K562 (cell line): ENCODE data around the gene TAS2R13. TPM values are rescaled to one million over a fixed set of nuclear protein-coding genes. Genes with fewer than 3 reads are reported as not detected.

Source experiments
- ATAC-seq: fragments of 200-7000 bp; cut with Tn5 transposase; 3 replicates; pipeline ENCODE4 v1.9.1; 2020; ENCODE audit warnings: moderate library complexity
- BruUV-seq: library from RNA; stranded (reverse); fragments of 400-500 nt; replicated peaks from 2 replicates; lab custom pipeline; 2021; lab: Mats Ljungman, UMichigan
- CTCF ChIA-PET: fragments of 300-600 bp; formaldehyde crosslinking; extraction: SDS; loops from one replicate; lab custom pipeline; 2021; ENCODE audit warnings: low intra/inter-chr PET ratio; lab: Yijun Ruan, JAX
- POLR2A ChIA-PET: fragments of 300-600, 350-650 bp; sonication (Branson Sonifier 250); formaldehyde crosslinking; extraction: SDS; loops from one replicate; lab custom pipeline; 2021; ENCODE audit warnings: antibody characterized with exemption, inconsistent platforms; lab: Yijun Ruan, JAX
- DNase-seq, 4 experiments: peaks; one replicate each; pipeline versions ENCODE4 v3.0.0 to v3.0.0-alpha.2; 2011 to 2018; ENCODE audit warnings: low spot score in 3 of 4, mixed read lengths in 3 of 4; ENCODE audit errors: extremely low read depth in 1 of 4
- FAIRE-seq: peaks from 2 replicates; lab custom pipeline; 2011; peaks lifted over from hg19 to GRCh38; lab: Jason Lieb, UNC
- H2AFZ ChIP-seq: 2 replicates; pipeline ENCODE4 v1.6.0; 2011; ENCODE audit warnings: low read depth, low read length, control low read depth, inconsistent platforms
- H3K27ac ChIP-seq: fragments of 200-600 bp; 3 replicates; pipeline ENCODE4 v1.8.0; 2011; ENCODE audit warnings: low read depth, mild to moderate bottlenecking, control low read depth, inconsistent platforms, low read length, moderate library complexity, mixed read lengths; ENCODE audit errors: extremely low read depth
- H3K27me3 ChIP-seq, 2 experiments: fragments of 300-600 bp in 1 of 2; 2 replicates in 1 of 2; 3 replicates in 1 of 2; pipeline versions ENCODE4 v1.6.0 to v1.8.0; 2011; ENCODE audit warnings: inconsistent platforms in 2 of 2, low read length in 2 of 2, mild to moderate bottlenecking in 1 of 2, mixed read lengths in 1 of 2, moderate library complexity in 1 of 2; ENCODE audit not compliant: control insufficient read depth in 2 of 2, insufficient read depth in 2 of 2
- H3K36me3 ChIP-seq: fragments of 300-600 bp; 3 replicates; pipeline ENCODE4 v1.8.0; 2011; ENCODE audit warnings: mild to moderate bottlenecking, low read length, inconsistent platforms; ENCODE audit not compliant: control insufficient read depth, insufficient read depth
- H3K4me1 ChIP-seq, 2 experiments: fragments of 200-600 bp in 1 of 2; replicated peaks in 1 of 2; 2 replicates in 1 of 2; 3 replicates in 1 of 2; pipeline versions ENCODE4 v1.5.1 to v1.8.0; 2011; ENCODE audit warnings: inconsistent platforms in 2 of 2, low read length in 2 of 2, mild to moderate bottlenecking in 1 of 2, mixed read lengths in 1 of 2, moderate library complexity in 1 of 2; ENCODE audit not compliant: control insufficient read depth in 2 of 2, insufficient read depth in 2 of 2
- H3K4me2 ChIP-seq: 2 replicates; pipeline ENCODE4 v1.6.1; 2011; ENCODE audit warnings: low read length, control low read depth, inconsistent platforms, mixed read lengths; ENCODE audit not compliant: insufficient read depth
- H3K4me3 ChIP-seq: fragments of 200-600 bp; sonication (generic), shearing (Covaris generic); 2 replicates; pipeline ENCODE4 v1.5.1; 2016; ENCODE audit warnings: control low read depth, inconsistent platforms
- H3K79me2 ChIP-seq: fragments of 200-600 bp; 3 replicates; pipeline ENCODE4 v1.8.0; 2011; ENCODE audit warnings: low read length, inconsistent platforms; ENCODE audit not compliant: control insufficient read depth, insufficient read depth
- H3K9ac ChIP-seq, 2 experiments: 2 replicates each; pipeline versions ENCODE4 v1.6.0 to v1.6.1; 2011; ENCODE audit warnings: low read depth in 2 of 2, low read length in 2 of 2, control low read depth in 1 of 2, inconsistent platforms in 1 of 2, mild to moderate bottlenecking in 1 of 2, mixed read lengths in 1 of 2; ENCODE audit not compliant: insufficient read depth in 1 of 2
- H3K9me1 ChIP-seq: one replicate; pipeline ENCODE4 v1.6.0; 2011; ENCODE audit warnings: inconsistent platforms, mild to moderate bottlenecking, low read length, moderate library complexity; ENCODE audit not compliant: control insufficient read depth, insufficient read depth
- H3K9me3 ChIP-seq: replicated peaks from 2 replicates; pipeline ENCODE4 v1.5.1; 2011; ENCODE audit warnings: low read depth, low read length, inconsistent platforms; ENCODE audit not compliant: control insufficient read depth, insufficient read depth
- H4K20me1 ChIP-seq: replicated peaks from 2 replicates; pipeline ENCODE4 v1.6.1; 2011; ENCODE audit warnings: low read length, inconsistent platforms, mixed read lengths; ENCODE audit not compliant: control insufficient read depth, insufficient read depth
- BRD4 ChIP-seq: fragments of 200-600 bp; sonication (generic); IDR thresholded peaks from 2 replicates; pipeline ENCODE4 v1.6.1; 2017; ENCODE audit warnings: inconsistent platforms
- GABPA ChIP-seq: fragments of 200-800 bp; sonication (Bioruptor generic); conservative IDR thresholded peaks from 2 replicates; pipeline ENCODE4 v1.6.1; 2016; ENCODE audit warnings: low read depth, missing genetic modification characterization, missing compliant biosample characterization
- GABPB2 ChIP-seq: fragments of 250-450 bp; sonication (Bioruptor Pico); conservative IDR thresholded peaks from 2 replicates; pipeline ENCODE4 v1.5.1; 2021; ENCODE audit warnings: mild to moderate bottlenecking
- HMG20A ChIP-seq: fragments of 450-650 bp; formaldehyde crosslinking; conservative IDR thresholded peaks from 2 replicates; pipeline ENCODE4 v1.4.0; 2020; ENCODE audit warnings: mild to moderate bottlenecking, mixed read lengths
- JUND ChIP-seq, 2 experiments: IDR thresholded peaks; 2 replicates in 1 of 2; 3 replicates in 1 of 2; pipeline ENCODE4 v1.6.1; 2011; ENCODE audit warnings: borderline replicate concordance in 2 of 2, low read depth in 2 of 2, low read length in 2 of 2, improper control_type of control experiment in 1 of 2, missing biosample characterization in 1 of 2, missing genetic modification characterization in 1 of 2, missing genetic modification reagents in 1 of 2
- KAT2B ChIP-seq: IDR thresholded peaks from one replicate; pipeline ENCODE4 v1.6.1; 2012; ENCODE audit warnings: low read depth, mild to moderate bottlenecking, control low read depth, inconsistent platforms, low read length, moderate library complexity
- NBN ChIP-seq: fragments of 450-650 bp; IDR thresholded peaks from 2 replicates; pipeline ENCODE4 v1.6.1; 2016; ENCODE audit warnings: low read depth, mild to moderate bottlenecking
- PML ChIP-seq: IDR thresholded peaks from 2 replicates; pipeline ENCODE4 v1.6.1; 2012; ENCODE audit warnings: low read length, inconsistent platforms
- POLR3G ChIP-seq: IDR thresholded peaks from 2 replicates; pipeline ENCODE4 v1.6.1; 2011; ENCODE audit not compliant: insufficient read length, insufficient replicate concordance; ENCODE audit errors: extremely low read depth
- SP1 ChIP-seq: sonication (generic); formaldehyde crosslinking; IDR thresholded peaks from 2 replicates; pipeline ENCODE4 v1.8.1; 2022; ENCODE audit warnings: mild to moderate bottlenecking, missing genetic modification reagents
- TCF7L2 ChIP-seq: fragments of 150-350 bp; IDR thresholded peaks from 2 replicates; pipeline ENCODE4 v1.6.1; 2016; ENCODE audit warnings: low read depth, mild to moderate bottlenecking, low read length, moderate library complexity
- ZNF197 ChIP-seq: fragments of 200-800 bp; sonication (Bioruptor generic); IDR thresholded peaks from 2 replicates; pipeline ENCODE4 v1.6.1; 2016; ENCODE audit warnings: low read depth, missing genetic modification characterization, missing compliant biosample characterization
- ZNF347 ChIP-seq: fragments of 450-650 bp; formaldehyde crosslinking; IDR thresholded peaks from 2 replicates; pipeline ENCODE4 v1.4.0; 2020; ENCODE audit warnings: low read depth, mild to moderate bottlenecking, moderate library complexity
- WGBS: fragments of 100-300 bp; shearing (Covaris generic); methylation state at CpG from one replicate; pipeline ENCODE4 v1.1.6; 2016; ENCODE audit warnings: low coverage, mixed read lengths; ENCODE audit not compliant: insufficient coverage; ENCODE audit errors: missing lambda C conversion rate; 5-methylcytosine and 5-hydroxymethylcytosine counted together
- in situ Hi-C: fragments of 300-500 bp; cut with MboI; formaldehyde crosslinking; loops from 4 replicates; pipeline ENCODE4 v1.15.0; 2018; ENCODE audit warnings: inconsistent platforms, mixed read lengths
- intact Hi-C: fragments of 100-400 bp; cut with micrococcal nuclease; formaldehyde crosslinking; loops from 2 replicates; pipeline ENCODE4 v1.14.2; 2022
- polyA plus RNA-seq, 8 experiments: library from polyadenylated mRNA; depleted of rRNA in 4 of 8; stranded (reverse) in 5 of 8; unstranded in 3 of 8; fragments of >200 nt; fragmentation: Nextera tagmentation in 2 of 8; fragmentation: Illumina TruSeq in 1 of 8; extraction: Ambion mirVana in 2 of 8; extraction: Trizol in 1 of 8; gene quantifications; 2 replicates each; pipeline versions ENCODE4 v1.2.1 to v1.2.3, GENCODE V29; 2011 to 2014; ENCODE audit warnings: inconsistent platforms in 1 of 8, missing spikeins in 1 of 8
- total RNA-seq, 7 experiments: library from RNA; depleted of rRNA in 6 of 7; stranded (reverse); fragments of >200 nt in 6 of 7; fragmentation: Illumina TruSeq in 2 of 7; extraction: Trizol in 2 of 7; gene quantifications; 2 replicates each; pipeline versions ENCODE4 v1.2.1 to v1.2.3, GENCODE V29; 2011 to 2021; ENCODE audit warnings: low replicate concordance in 1 of 7
- TF ChIP-seq, protein P1 (sequence below): IDR thresholded peaks from 2 replicates; pipeline ENCODE4 v1.6.1; 2014; ENCODE audit warnings: antibody characterized with exemption

The TAS2R13 gene
- total and polyA plus RNA-seq, 9 of the 15 experiments (the other 6 are each of a cell fraction or from before 2014, with no cell fraction given), result 0.07 to 1.4 (median 0.52) TPM; not detected in 3

DNA sequence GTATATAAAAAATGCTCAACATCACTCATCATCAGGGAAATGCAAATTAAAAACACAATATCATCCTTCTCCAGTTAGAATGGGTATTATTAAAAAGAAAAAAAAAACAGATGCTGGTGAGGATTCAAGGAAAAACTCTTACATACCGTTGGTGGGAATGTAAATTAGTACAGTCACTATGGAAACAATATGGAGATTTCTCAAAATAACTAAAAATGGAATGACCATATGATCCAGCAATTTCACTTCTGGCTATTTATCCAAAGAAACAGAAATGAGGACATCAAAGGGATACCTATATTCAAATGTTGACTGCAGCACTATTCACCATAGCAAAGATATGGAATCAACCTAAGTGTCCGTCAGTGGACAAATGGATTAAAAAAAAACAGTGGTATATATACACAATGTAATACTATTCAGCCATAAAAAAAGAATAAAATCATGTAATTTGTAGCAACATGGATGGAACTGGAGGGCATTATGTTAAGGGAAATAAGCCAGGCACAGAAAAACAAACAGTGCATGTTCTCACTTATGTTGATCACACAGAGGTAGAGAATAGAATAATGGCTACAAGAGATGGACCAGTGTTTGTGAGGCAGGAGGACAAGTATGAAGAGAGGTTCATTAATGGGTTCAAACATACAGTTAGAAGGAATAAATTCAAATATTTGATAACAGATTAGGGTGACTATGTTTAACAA lies 45.7 kb downstream of the TAS2R13 start:
- Histone ChIP-seq H3K36me3 (no peaks in the 10 kb centered on the region), H3K9me3 (no peaks in the 10 kb centered on the region)
- TF ChIP-seq BRD4, result no peak
- TF ChIP-seq NBN, result no peak
- no peak for TF ChIP-seq PML
- no peak for TF ChIP-seq JUND (IDR thresholded peaks at IDR 0.05; ENCODE audit: borderline replicate concordance, low read depth, low read length)
- no peak for TF ChIP-seq JUND (tag; IDR thresholded peaks at IDR 0.05; ENCODE audit: borderline replicate concordance, low read depth, low read length)
- TF ChIP-seq SP1 (CRISPR knock-in tag), result no peak
- no peak for TF ChIP-seq ZNF197
- TF ChIP-seq ZNF347 (CRISPR knock-in tag), result no peak
- no peak for TF ChIP-seq KAT2B
- no peak for TF ChIP-seq GABPA (tag)
- TF ChIP-seq, protein P1, sequence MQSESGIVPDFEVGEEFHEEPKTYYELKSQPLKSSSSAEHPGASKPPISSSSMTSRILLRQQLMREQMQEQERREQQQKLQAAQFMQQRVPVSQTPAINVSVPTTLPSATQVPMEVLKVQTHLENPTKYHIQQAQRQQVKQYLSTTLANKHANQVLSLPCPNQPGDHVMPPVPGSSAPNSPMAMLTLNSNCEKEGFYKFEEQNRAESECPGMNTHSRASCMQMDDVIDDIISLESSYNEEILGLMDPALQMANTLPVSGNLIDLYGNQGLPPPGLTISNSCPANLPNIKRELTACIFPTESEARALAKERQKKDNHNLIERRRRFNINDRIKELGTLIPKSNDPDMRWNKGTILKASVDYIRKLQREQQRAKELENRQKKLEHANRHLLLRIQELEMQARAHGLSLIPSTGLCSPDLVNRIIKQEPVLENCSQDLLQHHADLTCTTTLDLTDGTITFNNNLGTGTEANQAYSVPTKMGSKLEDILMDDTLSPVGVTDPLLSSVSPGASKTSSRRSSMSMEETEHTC, result no peak
- TF ChIP-seq GABPB2 (CRISPR knock-in tag), result no peak
- no peak for TF ChIP-seq POLR3G
- TF ChIP-seq TCF7L2, result no peak
- no peak for TF ChIP-seq HMG20A
- TF ChIP-seq, all 486 proteins: peak for 0
- no peaks in the 10 kb centered on the region for H3K4me1 ChIP-seq
- ATAC-seq (no peak), DNase-seq (no peak), FAIRE-seq (no peak)
- H2AFZ ChIP-seq, result no peak overlapping the region
- H3K79me2 ChIP-seq, result no peaks in the 10 kb centered on the region
- POLR2A ChIA-PET, result no interaction called here
- no peaks in the 10 kb centered on the region for H3K9me1 ChIP-seq
- intact Hi-C loops, result no loop called here
- no peak overlapping the region for H3K4me3 ChIP-seq
- H3K9ac ChIP-seq, result no peak overlapping the region
- in situ Hi-C loops, result no loop called here
- H3K27ac ChIP-seq, result no peak overlapping the region
- CTCF ChIA-PET, result no interaction called here
- H3K4me2 ChIP-seq, result no peak overlapping the region
- H4K20me1 ChIP-seq, result no peaks in the 10 kb centered on the region
- 50% methylated on average over 2 of the region's 2 CpGs for WGBS
- BruUV-seq, result no TSS peak
- no peaks in the 10 kb centered on the region for H3K27me3 ChIP-seq
